Hepatocyte (in vitro differentiated cells): ENCODE data around the gene DSE.

Experiments
- CTCF ChIP-seq: fragments of 200-600 bp; sonication (generic); IDR thresholded peaks from 2 replicates; pipeline ENCODE4 v1.5.1; 2016; ENCODE audit warnings: antibody characterized with exemption, mild to moderate bottlenecking; ENCODE audit not compliant: poor library complexity
- EZH2 ChIP-seq: fragments of 200-600 bp; sonication (generic); IDR thresholded peaks from 2 replicates; pipeline ENCODE4 v1.6.1; 2016; ENCODE audit warnings: antibody characterized with exemption, mild to moderate bottlenecking, borderline replicate concordance

- no peak for TF ChIP-seq CTCF
- no peak for TF ChIP-seq EZH2
These were observed 89.2 kb downstream of the DSE start for GRCh38 chr6:116459927-116460326.
